HEK293 (cell line): ENCODE data around the gene NSDHL.

Source experiments
- HOXA7 ChIP-seq: sonication (generic); formaldehyde crosslinking; IDR thresholded peaks from 2 replicates; pipeline ENCODE4 v1.8.1; 2022; ENCODE audit warnings: missing genetic modification reagents, borderline replicate concordance
- KLF10 ChIP-seq: fragments of 450-650 bp; IDR thresholded peaks from 2 replicates; pipeline ENCODE4 v1.5.1; 2018; ENCODE audit warnings: missing biosample characterization, mild to moderate bottlenecking, missing genetic modification characterization
- YY1 ChIP-seq: fragments of 450-650 bp; formaldehyde crosslinking; IDR thresholded peaks from 2 replicates; pipeline ENCODE4 v1.5.1; 2018; ENCODE audit warnings: missing biosample characterization, missing genetic modification characterization
- ZNF114 ChIP-seq: fragments of 450-650 bp; formaldehyde crosslinking; IDR thresholded peaks from 2 replicates; pipeline ENCODE4 v1.5.0; 2017; ENCODE audit warnings: missing biosample characterization, missing genetic modification characterization
- ZNF16 ChIP-seq: fragments of 450-650 bp; formaldehyde crosslinking; IDR thresholded peaks from 2 replicates; pipeline ENCODE4 v1.5.1; 2016; ENCODE audit warnings: low read depth, missing biosample characterization, missing genetic modification characterization
- ZNF19 ChIP-seq: fragments of 450-650 bp; formaldehyde crosslinking; IDR thresholded peaks from 2 replicates; pipeline ENCODE4; 2016; ENCODE audit warnings: missing biosample characterization, missing genetic modification characterization, low read depth
- ZNF274 ChIP-seq, 2 experiments: fragments of 200-500 bp in 1 of 2; fragments of 450-650 bp in 1 of 2; sonication (Bioruptor generic) in 1 of 2; formaldehyde crosslinking in 1 of 2; IDR thresholded peaks; 2 replicates each; pipeline versions ENCODE4 v1.5.1 to v1.6.1; 2014 to 2016; ENCODE audit warnings: borderline replicate concordance in 1 of 2, inconsistent platforms in 1 of 2, low read length in 1 of 2, missing biosample characterization in 1 of 2, missing genetic modification characterization in 1 of 2
- ZNF280D ChIP-seq: fragments of 450-650 bp; formaldehyde crosslinking; IDR thresholded peaks from 2 replicates; pipeline ENCODE4 v1.5.1; 2016; ENCODE audit warnings: missing biosample characterization, missing genetic modification characterization
- ZNF404 ChIP-seq: fragments of 450-650 bp; formaldehyde crosslinking; IDR thresholded peaks from 2 replicates; pipeline ENCODE4 v1.5.1; 2017; ENCODE audit warnings: missing biosample characterization, missing genetic modification characterization
- ZNF416 ChIP-seq: fragments of 450-650 bp; formaldehyde crosslinking; IDR thresholded peaks from 2 replicates; pipeline ENCODE4 v1.5.1; 2016; ENCODE audit warnings: missing biosample characterization, missing genetic modification characterization
- ZNF639 ChIP-seq: fragments of 450-650 bp; formaldehyde crosslinking; IDR thresholded peaks from 2 replicates; pipeline ENCODE4 v1.5.1; 2016; ENCODE audit warnings: missing biosample characterization, missing genetic modification characterization
- ZNF747 ChIP-seq: fragments of 450-650 bp; formaldehyde crosslinking; IDR thresholded peaks from 2 replicates; pipeline ENCODE4 v1.5.1; 2016; ENCODE audit warnings: missing biosample characterization, missing genetic modification characterization
- TF ChIP-seq, protein P1 (sequence below): fragments of 450-650 bp; formaldehyde crosslinking; IDR thresholded peaks from 2 replicates; pipeline ENCODE4 v1.5.1; 2016; ENCODE audit warnings: missing biosample characterization, missing genetic modification characterization
- TF ChIP-seq, protein P2 (sequence below): fragments of 450-650 bp; formaldehyde crosslinking; IDR thresholded peaks from 2 replicates; pipeline ENCODE4 v1.5.1; 2016; ENCODE audit warnings: missing biosample characterization, missing genetic modification characterization

- TF ChIP-seq ZNF19 (no peak), ZNF747 (tag by site-specific recombination) (no peak), YY1 (tag by site-specific recombination) (no peak), ZNF16 (no peak), ZNF404 (tag by site-specific recombination) (no peak), ZNF114 (tag by site-specific recombination) (no peak), KLF10 (tag by site-specific recombination) (no peak), ZNF416 (tag by site-specific recombination) (no peak), ZNF280D (tag by site-specific recombination) (no peak), ZNF274 (IDR thresholded peaks at IDR 0.05; ENCODE audit: low read length) (no peak), ZNF274 (tag by site-specific recombination; IDR thresholded peaks at IDR 0.05; ENCODE audit: borderline replicate concordance) (no peak), HOXA7 (CRISPR knock-in tag) (no peak), ZNF639 (no peak)
- TF ChIP-seq, protein P1, sequence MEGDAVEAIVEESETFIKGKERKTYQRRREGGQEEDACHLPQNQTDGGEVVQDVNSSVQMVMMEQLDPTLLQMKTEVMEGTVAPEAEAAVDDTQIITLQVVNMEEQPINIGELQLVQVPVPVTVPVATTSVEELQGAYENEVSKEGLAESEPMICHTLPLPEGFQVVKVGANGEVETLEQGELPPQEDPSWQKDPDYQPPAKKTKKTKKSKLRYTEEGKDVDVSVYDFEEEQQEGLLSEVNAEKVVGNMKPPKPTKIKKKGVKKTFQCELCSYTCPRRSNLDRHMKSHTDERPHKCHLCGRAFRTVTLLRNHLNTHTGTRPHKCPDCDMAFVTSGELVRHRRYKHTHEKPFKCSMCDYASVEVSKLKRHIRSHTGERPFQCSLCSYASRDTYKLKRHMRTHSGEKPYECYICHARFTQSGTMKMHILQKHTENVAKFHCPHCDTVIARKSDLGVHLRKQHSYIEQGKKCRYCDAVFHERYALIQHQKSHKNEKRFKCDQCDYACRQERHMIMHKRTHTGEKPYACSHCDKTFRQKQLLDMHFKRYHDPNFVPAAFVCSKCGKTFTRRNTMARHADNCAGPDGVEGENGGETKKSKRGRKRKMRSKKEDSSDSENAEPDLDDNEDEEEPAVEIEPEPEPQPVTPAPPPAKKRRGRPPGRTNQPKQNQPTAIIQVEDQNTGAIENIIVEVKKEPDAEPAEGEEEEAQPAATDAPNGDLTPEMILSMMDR = no peak
- TF ChIP-seq, protein P2, sequence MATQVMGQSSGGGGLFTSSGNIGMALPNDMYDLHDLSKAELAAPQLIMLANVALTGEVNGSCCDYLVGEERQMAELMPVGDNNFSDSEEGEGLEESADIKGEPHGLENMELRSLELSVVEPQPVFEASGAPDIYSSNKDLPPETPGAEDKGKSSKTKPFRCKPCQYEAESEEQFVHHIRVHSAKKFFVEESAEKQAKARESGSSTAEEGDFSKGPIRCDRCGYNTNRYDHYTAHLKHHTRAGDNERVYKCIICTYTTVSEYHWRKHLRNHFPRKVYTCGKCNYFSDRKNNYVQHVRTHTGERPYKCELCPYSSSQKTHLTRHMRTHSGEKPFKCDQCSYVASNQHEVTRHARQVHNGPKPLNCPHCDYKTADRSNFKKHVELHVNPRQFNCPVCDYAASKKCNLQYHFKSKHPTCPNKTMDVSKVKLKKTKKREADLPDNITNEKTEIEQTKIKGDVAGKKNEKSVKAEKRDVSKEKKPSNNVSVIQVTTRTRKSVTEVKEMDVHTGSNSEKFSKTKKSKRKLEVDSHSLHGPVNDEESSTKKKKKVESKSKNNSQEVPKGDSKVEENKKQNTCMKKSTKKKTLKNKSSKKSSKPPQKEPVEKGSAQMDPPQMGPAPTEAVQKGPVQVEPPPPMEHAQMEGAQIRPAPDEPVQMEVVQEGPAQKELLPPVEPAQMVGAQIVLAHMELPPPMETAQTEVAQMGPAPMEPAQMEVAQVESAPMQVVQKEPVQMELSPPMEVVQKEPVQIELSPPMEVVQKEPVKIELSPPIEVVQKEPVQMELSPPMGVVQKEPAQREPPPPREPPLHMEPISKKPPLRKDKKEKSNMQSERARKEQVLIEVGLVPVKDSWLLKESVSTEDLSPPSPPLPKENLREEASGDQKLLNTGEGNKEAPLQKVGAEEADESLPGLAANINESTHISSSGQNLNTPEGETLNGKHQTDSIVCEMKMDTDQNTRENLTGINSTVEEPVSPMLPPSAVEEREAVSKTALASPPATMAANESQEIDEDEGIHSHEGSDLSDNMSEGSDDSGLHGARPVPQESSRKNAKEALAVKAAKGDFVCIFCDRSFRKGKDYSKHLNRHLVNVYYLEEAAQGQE (tag by site-specific recombination) = no peak
Measured at GRCh38 chrX:152847281-152847680, 16.4 kb downstream of the NSDHL start.
